ENCODE results near the gene SNX10.

- TF ChIP-seq, protein P1, sequence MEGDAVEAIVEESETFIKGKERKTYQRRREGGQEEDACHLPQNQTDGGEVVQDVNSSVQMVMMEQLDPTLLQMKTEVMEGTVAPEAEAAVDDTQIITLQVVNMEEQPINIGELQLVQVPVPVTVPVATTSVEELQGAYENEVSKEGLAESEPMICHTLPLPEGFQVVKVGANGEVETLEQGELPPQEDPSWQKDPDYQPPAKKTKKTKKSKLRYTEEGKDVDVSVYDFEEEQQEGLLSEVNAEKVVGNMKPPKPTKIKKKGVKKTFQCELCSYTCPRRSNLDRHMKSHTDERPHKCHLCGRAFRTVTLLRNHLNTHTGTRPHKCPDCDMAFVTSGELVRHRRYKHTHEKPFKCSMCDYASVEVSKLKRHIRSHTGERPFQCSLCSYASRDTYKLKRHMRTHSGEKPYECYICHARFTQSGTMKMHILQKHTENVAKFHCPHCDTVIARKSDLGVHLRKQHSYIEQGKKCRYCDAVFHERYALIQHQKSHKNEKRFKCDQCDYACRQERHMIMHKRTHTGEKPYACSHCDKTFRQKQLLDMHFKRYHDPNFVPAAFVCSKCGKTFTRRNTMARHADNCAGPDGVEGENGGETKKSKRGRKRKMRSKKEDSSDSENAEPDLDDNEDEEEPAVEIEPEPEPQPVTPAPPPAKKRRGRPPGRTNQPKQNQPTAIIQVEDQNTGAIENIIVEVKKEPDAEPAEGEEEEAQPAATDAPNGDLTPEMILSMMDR (IDR thresholded peaks at IDR 0.05), result no peak
- no peak for TF ChIP-seq POLR2A (IDR thresholded peaks at IDR 0.05)
Measured at GRCh38 chr7:26311798-26312197, 20.1 kb downstream of the SNX10 start.

Measured in adrenal gland (tissue), 5 donors.